WI38 (cell line): ENCODE data around the gene RBFOX1.

Experiments
- H3K4me3 ChIP-seq: 2 replicates; pipeline ENCODE4 v1.5.1; 2011; ENCODE audit warnings: low read depth, mild to moderate bottlenecking, control low read depth, low read length
- TF ChIP-seq, protein P1 (sequence below): IDR thresholded peaks from 2 replicates; pipeline ENCODE4 v1.5.1; 2012; ENCODE audit warnings: low read depth, mild to moderate bottlenecking, control low read depth, low read length

Gene RBFOX1

DNA sequence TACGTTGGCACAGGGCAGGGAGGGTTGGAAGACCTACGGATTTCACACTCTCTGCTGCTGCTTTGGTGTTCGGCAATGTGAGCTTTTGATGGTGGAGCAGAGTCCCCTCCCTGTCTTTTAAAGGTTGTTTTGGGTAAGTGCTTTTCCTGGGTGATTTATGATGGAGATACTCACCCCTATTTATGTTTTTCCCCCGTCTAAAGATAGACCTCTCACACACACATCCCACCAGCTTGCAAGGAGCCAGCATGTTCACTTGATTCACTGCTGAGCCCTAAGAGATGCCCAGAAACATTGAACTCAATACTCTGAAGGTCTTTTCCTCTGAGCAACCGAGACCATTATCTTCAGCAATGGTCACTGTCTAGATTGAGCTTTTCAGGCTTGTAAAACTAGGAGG, 8.3 kb downstream of the RBFOX1 start:
- TF ChIP-seq, protein P1, sequence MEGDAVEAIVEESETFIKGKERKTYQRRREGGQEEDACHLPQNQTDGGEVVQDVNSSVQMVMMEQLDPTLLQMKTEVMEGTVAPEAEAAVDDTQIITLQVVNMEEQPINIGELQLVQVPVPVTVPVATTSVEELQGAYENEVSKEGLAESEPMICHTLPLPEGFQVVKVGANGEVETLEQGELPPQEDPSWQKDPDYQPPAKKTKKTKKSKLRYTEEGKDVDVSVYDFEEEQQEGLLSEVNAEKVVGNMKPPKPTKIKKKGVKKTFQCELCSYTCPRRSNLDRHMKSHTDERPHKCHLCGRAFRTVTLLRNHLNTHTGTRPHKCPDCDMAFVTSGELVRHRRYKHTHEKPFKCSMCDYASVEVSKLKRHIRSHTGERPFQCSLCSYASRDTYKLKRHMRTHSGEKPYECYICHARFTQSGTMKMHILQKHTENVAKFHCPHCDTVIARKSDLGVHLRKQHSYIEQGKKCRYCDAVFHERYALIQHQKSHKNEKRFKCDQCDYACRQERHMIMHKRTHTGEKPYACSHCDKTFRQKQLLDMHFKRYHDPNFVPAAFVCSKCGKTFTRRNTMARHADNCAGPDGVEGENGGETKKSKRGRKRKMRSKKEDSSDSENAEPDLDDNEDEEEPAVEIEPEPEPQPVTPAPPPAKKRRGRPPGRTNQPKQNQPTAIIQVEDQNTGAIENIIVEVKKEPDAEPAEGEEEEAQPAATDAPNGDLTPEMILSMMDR = no peak
- H3K4me3 ChIP-seq = no peak overlapping the region

DNA sequence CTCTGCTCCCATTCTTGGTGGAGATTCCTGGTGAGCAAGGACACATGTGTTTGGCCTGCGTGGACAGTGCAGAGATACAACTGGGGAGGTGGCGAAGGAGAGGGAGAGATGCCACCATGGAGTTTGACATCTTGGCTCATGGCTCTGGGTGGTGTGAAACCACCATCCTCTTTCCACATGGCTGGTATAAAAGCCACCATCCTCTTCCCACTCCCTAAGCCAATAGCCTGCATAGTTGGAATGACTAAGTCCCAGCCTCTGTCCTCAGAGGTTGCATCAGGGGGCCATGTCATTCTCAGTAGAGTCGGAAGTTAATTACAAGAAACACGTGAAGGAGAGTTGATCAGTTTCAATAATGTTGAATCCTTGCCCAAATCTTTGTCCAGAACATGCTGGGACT, 10.0 kb downstream of the RBFOX1 start:
- TF ChIP-seq, protein P1 = no peak
- no peak overlapping the region for H3K4me3 ChIP-seq

DNA sequence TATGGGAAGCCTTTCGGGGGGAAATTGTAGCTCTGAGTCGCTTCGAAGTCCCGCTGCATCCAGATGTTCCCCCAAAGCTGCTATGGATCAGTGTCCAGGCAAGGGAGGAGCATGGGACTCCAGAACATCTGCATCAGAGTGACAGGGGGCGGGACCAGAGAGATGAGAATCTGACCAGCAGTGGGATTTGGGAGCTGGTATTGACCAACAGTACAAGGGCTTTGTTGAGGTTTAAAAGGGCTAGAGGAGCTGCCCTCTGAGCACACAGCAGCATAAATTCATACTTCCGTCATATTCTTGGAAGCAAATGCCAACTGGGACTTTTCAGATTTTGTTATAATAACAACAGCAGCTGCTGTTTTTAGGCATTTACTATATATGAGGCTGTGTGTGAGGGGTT, 10.6 kb downstream of the RBFOX1 start:
- TF ChIP-seq, protein P1 = no peak
- H3K4me3 ChIP-seq = no peak overlapping the region

DNA sequence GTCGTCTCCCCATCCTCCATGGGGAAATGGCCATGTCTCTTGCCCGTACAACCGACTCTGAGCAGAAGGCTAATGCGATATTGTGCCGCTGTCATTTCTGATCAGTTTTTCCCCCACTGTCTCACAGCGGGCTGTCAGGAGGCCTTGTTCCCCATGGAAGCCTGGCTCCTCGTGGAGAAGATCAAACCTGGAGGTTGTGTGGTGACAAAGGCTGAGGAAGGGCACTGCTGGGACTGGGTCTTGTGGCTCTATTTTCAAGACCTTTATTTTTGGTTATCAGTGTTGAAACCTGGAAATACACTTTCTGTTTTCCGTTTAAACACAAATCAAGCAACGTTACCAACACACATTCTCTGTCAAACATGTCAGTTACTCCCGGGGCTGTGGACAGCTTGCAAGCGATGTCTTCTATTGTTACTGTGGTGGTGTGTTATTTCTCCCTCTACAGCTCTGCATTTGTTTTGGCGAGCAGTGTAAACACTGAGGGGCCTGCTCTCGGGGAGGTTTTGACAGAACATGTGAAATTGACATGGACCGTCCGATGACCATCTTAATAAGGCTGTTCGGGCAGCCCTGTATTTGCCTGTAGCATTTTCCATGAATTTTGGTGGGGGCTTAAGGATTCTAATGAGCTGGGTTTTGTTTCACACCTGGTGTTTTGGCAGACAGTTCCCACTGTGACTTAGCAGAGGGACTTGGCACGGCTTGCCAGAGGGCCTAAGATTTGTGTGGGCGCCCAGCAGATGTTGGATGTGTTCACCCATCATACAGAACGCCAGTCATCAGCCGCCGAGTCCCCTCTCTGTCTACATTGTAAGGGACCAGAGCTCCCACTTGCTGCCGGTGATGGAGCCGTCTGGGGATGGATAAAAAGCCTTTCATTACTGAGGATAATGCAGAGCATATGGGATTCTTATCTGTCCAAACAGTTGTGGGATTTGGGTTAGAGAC, 12.5 kb downstream of the RBFOX1 start:
- TF ChIP-seq, protein P1 = no peak
- no peak overlapping the region for H3K4me3 ChIP-seq

DNA sequence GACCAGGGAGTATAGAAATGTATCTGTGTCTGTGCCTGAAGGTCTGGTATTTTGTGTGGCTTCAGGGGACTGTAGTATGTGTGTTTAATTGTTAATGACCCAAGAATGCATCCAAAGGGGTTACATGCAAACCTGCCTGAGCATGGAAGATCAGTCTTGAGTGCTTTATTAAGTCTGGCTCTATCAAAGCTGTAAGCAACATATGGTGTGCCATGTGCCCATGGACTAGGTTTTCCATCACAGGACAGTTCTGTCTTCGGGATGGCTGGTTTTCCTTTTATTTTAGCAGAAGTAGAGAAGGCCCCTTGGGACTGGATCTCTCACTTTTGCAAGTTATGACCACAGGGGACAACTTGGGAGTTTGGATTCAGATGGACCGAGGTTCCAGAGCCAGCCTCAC, 18.2 kb downstream of the RBFOX1 start:
- no peak overlapping the region for H3K4me3 ChIP-seq
- TF ChIP-seq, protein P1 = no peak

DNA sequence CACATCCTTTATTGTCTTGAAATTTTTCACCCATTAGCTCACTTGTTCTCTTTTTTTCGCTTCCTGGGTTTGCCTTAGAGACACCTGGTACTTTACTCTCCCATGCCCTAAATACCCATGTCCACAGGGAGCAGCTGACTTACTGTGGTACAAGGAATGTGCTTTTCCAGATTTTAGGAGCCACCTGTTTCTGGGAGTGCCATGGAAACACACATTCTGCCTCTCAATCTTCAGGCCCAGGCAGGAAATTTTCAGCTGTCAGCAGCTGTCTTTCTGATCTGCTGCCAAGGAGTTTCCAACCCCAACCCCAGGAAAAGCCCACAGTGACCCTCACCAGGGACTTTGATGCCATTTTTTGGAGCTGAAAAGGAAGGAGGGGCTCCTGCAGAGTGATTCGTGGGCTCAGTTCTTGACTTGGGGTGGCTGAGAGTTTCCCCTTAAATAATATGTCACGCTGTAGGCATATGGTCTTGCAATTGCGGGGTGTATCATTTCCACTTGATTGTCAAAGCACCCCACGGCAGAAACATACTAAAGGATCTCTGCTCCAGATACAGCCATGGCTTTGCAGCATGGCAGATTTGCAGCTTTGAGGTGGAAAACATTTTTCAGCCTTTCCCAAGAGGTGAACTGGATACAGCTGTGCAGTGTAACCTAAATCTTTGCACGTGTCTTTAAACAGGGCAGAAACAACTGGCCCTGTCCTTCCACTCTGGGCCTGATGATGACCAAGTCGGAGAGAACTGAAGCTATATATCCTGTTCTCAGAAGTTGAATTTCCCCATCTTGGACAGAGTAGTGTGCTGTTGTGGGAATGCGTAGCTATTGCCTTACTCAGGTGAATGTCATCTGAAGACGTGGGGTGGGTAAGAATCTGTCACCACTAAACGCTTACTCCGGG, 19.2 kb downstream of the RBFOX1 start:
- no peak overlapping the region for H3K4me3 ChIP-seq
- TF ChIP-seq, protein P1 = no peak
